ENCODE results near the gene NPTX1.

GRCh38 chr17:80455336-80455710 is 21.1 kb downstream of the NPTX1 start:
- TF ChIP-seq, protein P1, sequence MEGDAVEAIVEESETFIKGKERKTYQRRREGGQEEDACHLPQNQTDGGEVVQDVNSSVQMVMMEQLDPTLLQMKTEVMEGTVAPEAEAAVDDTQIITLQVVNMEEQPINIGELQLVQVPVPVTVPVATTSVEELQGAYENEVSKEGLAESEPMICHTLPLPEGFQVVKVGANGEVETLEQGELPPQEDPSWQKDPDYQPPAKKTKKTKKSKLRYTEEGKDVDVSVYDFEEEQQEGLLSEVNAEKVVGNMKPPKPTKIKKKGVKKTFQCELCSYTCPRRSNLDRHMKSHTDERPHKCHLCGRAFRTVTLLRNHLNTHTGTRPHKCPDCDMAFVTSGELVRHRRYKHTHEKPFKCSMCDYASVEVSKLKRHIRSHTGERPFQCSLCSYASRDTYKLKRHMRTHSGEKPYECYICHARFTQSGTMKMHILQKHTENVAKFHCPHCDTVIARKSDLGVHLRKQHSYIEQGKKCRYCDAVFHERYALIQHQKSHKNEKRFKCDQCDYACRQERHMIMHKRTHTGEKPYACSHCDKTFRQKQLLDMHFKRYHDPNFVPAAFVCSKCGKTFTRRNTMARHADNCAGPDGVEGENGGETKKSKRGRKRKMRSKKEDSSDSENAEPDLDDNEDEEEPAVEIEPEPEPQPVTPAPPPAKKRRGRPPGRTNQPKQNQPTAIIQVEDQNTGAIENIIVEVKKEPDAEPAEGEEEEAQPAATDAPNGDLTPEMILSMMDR (IDR thresholded peaks at IDR 0.05) = no peak
- TF ChIP-seq USF2 (IDR thresholded peaks at IDR 0.05) = no peak
- no peak for TF ChIP-seq KDM1A (IDR thresholded peaks at IDR 0.05; ENCODE audit: low read depth)
- TF ChIP-seq, protein P2, sequence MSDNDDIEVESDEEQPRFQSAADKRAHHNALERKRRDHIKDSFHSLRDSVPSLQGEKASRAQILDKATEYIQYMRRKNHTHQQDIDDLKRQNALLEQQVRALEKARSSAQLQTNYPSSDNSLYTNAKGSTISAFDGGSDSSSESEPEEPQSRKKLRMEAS (IDR thresholded peaks at IDR 0.05) = no peak
- TF ChIP-seq KDM5A (IDR thresholded peaks at IDR 0.05) = no peak
- no peak for TF ChIP-seq RAD21 (conservative IDR thresholded peaks at IDR 0.05 in 1 of 2, IDR thresholded peaks at IDR 0.05 in 1 of 2)
- no peak for TF ChIP-seq SMC3 (IDR thresholded peaks at IDR 0.05)
- TF ChIP-seq POLR2A (IDR thresholded peaks at IDR 0.05; ENCODE audit: low read length) = no peak
- no peak for TF ChIP-seq CBX2 (IDR thresholded peaks at IDR 0.05; ENCODE audit: borderline replicate concordance, low read depth)
- TF ChIP-seq EP300 (IDR thresholded peaks at IDR 0.05) = no peak
- TF ChIP-seq, protein P3, sequence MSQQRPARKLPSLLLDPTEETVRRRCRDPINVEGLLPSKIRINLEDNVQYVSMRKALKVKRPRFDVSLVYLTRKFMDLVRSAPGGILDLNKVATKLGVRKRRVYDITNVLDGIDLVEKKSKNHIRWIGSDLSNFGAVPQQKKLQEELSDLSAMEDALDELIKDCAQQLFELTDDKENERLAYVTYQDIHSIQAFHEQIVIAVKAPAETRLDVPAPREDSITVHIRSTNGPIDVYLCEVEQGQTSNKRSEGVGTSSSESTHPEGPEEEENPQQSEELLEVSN (IDR thresholded peaks at IDR 0.05; ENCODE audit: borderline replicate concordance, low read depth) = peak; percentile 33; the same call in 1 of the 2 replicates
